Keratinocyte (primary cell): Measurements from ENCODE around the gene G6PC3. TPM values are rescaled to one million over a fixed set of nuclear protein-coding genes. Genes with fewer than 3 reads are reported as not detected.
A peak's percentile ranks its signal among the peaks of the same experiment; 100 is the strongest.

ENCODE experiments used
- DNase-seq: peaks from one replicate; pipeline ENCODE4 v3.0.0-alpha.2; 2011; ENCODE audit warnings: low read depth, missing footprints, low spot score
- FAIRE-seq: peaks from 2 replicates; lab custom pipeline; 2011; peaks lifted over from hg19 to GRCh38; lab: Jason Lieb, UNC
- H2AFZ ChIP-seq: 2 replicates; pipeline ENCODE4 v1.6.0; 2012; ENCODE audit warnings: low read length, control low read depth, inconsistent platforms; ENCODE audit not compliant: control insufficient read depth
- H3K27ac ChIP-seq: 2 replicates; pipeline ENCODE4 v1.5.1; 2011; ENCODE audit warnings: low read length; ENCODE audit not compliant: control insufficient read depth, insufficient read depth
- H3K27me3 ChIP-seq: 3 replicates; pipeline ENCODE4 v1.6.0; 2011; ENCODE audit warnings: low read length; ENCODE audit not compliant: control insufficient read depth, insufficient read depth; ENCODE audit errors: extremely low read depth
- H3K36me3 ChIP-seq, 2 experiments: 2 replicates in 1 of 2; 3 replicates in 1 of 2; pipeline ENCODE4 v1.5.1; 2011; ENCODE audit warnings: low read length in 2 of 2, mild to moderate bottlenecking in 1 of 2; ENCODE audit not compliant: control insufficient read depth in 2 of 2, insufficient read depth in 2 of 2; ENCODE audit errors: extremely low read depth in 1 of 2
- H3K4me1 ChIP-seq: 3 replicates; pipeline ENCODE4 v1.5.1; 2011; ENCODE audit warnings: low read length; ENCODE audit not compliant: control insufficient read depth, insufficient read depth; ENCODE audit errors: extremely low read depth
- H3K4me2 ChIP-seq: 3 replicates; pipeline ENCODE4 v1.6.0; 2011; ENCODE audit warnings: low read depth, low read length; ENCODE audit not compliant: control insufficient read depth, insufficient read depth; ENCODE audit errors: extremely low read depth
- H3K4me3 ChIP-seq, 3 experiments: fragments of 200-600 bp in 1 of 3; sonication (generic) in 1 of 3; 2 replicates in 2 of 3; 3 replicates in 1 of 3; pipeline ENCODE4 v1.5.1; 2011 to 2016; ENCODE audit warnings: low read length in 3 of 3, mild to moderate bottlenecking in 3 of 3, control low read depth in 2 of 3, inconsistent platforms in 1 of 3, low read depth in 1 of 3, mixed read lengths in 1 of 3, mixed run types in 1 of 3, moderate library complexity in 1 of 3; ENCODE audit not compliant: control insufficient read depth in 2 of 3, insufficient read depth in 2 of 3; ENCODE audit errors: extremely low read depth in 1 of 3
- H3K79me2 ChIP-seq: 2 replicates; pipeline ENCODE4 v1.6.0; 2012; ENCODE audit warnings: low read length; ENCODE audit not compliant: control insufficient read depth, insufficient read depth
- H3K9ac ChIP-seq: 3 replicates; pipeline ENCODE4 v1.6.0; 2011; ENCODE audit warnings: low read length; ENCODE audit not compliant: control insufficient read depth, insufficient read depth; ENCODE audit errors: extremely low read depth
- H3K9me1 ChIP-seq: 3 replicates; pipeline ENCODE4 v1.6.0; 2011; ENCODE audit warnings: low read length; ENCODE audit not compliant: control insufficient read depth, insufficient read depth; ENCODE audit errors: extremely low read depth
- H3K9me3 ChIP-seq: 2 replicates; pipeline ENCODE4 v1.5.1; 2012; ENCODE audit warnings: low read depth, low read length; ENCODE audit not compliant: control insufficient read depth
- H4K20me1 ChIP-seq: 3 replicates; pipeline ENCODE4 v1.6.0; 2011; ENCODE audit warnings: low read length; ENCODE audit not compliant: control insufficient read depth, insufficient read depth; ENCODE audit errors: extremely low read depth
- EZH2 ChIP-seq: IDR thresholded peaks from one replicate; pipeline ENCODE4 v1.6.1; 2012; ENCODE audit warnings: inconsistent platforms, mild to moderate bottlenecking, low read length, moderate library complexity
- dilution Hi-C: fragments of 300-500 bp; cut with MboI; formaldehyde crosslinking; loops from one replicate; pipeline ENCODE4 v1.7.0; 2020; ENCODE audit warnings: low sequenced_read_pairs; ENCODE audit not compliant: extremely low pct_ligation_motif_present
- polyA plus RNA-seq, 5 experiments: library from polyadenylated mRNA; depleted of rRNA in 3 of 5; stranded (reverse) in 3 of 5; stranded (forward) in 1 of 5; unstranded in 1 of 5; fragments of >200 nt; gene quantifications; 1 replicate in 1 of 5; 2 replicates in 3 of 5; 3 replicates in 1 of 5; pipeline versions ENCODE4 v1.2.1 to v1.2.3, GENCODE V29; 2011 to 2012; ENCODE audit warnings: missing spikeins in 2 of 5, low read depth in 1 of 5, low replicate concordance in 1 of 5
- TF ChIP-seq, protein P1 (sequence below), 3 experiments: IDR thresholded peaks in 1 of 3; conservative IDR thresholded peaks in 1 of 3; optimal IDR thresholded peaks in 1 of 3; 2 replicates in 2 of 3; 3 replicates in 1 of 3; pipeline versions ENCODE3 to v1.5.1; 2011; ENCODE audit warnings: low read length in 3 of 3, mild to moderate bottlenecking in 3 of 3, moderate library complexity in 2 of 3, control low read depth in 1 of 3, inconsistent platforms in 1 of 3; ENCODE audit not compliant: insufficient read depth in 2 of 3; ENCODE audit errors: extremely low read depth in 1 of 3

G6PC3 gene
- polyA plus RNA-seq, 1 donor (not counting 4 experiments of a cell fraction or from before 2014, with no cell fraction given): 28.0 TPM

DNA sequence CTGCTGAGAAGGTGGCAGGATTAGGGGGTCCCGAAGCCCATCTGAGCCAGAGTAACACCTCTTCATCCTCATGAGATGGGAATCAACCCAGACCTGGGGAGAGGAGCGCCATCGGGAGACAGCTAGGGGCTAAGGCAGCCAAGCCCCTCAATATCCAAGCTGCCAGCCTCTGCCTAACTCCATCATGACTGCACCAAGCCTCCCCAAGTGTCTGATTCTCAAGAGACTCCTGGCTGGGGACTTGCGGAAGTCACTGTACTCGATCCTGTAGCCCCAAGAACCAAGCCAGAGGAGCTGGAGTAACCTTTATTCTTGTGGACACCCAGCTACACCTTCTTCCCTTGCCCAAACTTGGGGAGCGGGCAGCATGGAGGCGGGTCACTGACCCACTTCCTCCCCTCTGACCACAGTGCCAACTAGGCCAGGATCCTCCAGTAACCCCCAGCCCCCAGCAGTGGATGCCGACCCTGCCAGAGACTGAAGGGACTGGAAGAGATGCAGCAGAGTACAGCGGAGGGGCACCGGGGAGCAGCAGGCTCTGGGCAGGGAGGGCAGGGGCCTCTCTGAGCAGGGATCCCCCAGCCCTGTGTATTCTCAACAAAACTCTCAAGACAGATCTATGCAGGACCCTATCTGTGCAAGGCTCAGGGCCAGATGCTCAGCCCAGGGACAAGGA, 39.6 kb downstream of the G6PC3 start:
- Histone ChIP-seq H3K27ac (no peak overlapping the region), H3K9me1 (no peaks in the 10 kb centered on the region), H3K9me3 (no peaks in the 10 kb centered on the region), H3K4me3 (no peak overlapping the region), H2AFZ (no peak overlapping the region), H3K4me1 (peaks cover 18% of the 10 kb centered on the region), H3K36me3 (no peaks in the 10 kb centered on the region), H3K27me3 (peaks cover 5% of the 10 kb centered on the region), H3K9ac (peak overlapping the region; percentile 18), H3K4me2 (peak overlapping the region; percentile 52), H4K20me1 (no peaks in the 10 kb centered on the region), H3K79me2 (no peaks in the 10 kb centered on the region)
- FAIRE-seq: no peak
- dilution Hi-C loops: no loop called here
- no peak for DNase-seq
- TF ChIP-seq EZH2: no peak

DNA sequence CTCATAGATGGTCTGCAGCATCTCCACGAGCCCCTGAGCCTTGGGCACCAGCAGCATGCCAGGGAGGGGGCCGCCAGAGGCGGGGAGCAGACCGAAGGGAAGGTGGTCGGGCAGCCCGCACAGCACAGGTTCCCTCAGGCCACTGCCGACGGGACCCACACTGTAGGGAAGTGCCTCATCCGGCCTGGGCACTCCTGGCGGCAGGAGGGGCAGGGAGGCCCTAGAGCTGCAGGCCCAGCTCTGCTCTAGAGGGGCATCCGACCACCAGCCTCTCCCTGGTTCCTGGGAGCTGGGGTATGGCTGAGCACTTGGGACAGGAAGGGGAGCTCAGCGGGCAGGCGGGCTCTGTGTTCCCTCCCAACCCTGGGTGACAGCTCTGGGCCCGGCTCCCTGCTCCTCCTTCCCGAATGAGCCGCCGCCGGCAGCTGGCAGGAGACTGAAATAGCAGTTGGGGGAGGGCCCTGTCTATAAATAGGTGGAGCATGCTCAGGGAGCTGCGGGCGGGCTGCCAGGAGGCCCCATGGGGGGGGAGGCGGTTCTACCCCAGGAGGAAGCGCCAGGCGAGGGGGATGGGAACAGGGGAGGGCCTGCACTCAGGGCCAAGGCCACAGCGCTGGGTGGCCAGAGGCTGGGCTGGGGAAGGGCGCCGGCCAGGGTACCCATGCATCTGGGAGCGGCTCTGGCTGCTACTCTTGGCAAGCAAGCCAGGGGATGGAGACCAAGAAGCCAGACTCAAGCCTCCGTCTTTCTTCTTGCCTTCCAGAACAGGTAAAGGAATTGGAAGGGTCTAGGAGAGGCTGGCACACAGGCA, 40.5 kb downstream of the G6PC3 start:
- no peaks in the 10 kb centered on the region for H3K9me3 ChIP-seq
- no peaks in the 10 kb centered on the region for H3K79me2 ChIP-seq
- peak overlapping the region; percentile 18 for H3K9ac ChIP-seq
- peak overlapping the region in 2 of 3 experiments; percentile 1 to 15 for H3K4me3 ChIP-seq
- TF ChIP-seq EZH2: no peak
- TF ChIP-seq, protein P1, sequence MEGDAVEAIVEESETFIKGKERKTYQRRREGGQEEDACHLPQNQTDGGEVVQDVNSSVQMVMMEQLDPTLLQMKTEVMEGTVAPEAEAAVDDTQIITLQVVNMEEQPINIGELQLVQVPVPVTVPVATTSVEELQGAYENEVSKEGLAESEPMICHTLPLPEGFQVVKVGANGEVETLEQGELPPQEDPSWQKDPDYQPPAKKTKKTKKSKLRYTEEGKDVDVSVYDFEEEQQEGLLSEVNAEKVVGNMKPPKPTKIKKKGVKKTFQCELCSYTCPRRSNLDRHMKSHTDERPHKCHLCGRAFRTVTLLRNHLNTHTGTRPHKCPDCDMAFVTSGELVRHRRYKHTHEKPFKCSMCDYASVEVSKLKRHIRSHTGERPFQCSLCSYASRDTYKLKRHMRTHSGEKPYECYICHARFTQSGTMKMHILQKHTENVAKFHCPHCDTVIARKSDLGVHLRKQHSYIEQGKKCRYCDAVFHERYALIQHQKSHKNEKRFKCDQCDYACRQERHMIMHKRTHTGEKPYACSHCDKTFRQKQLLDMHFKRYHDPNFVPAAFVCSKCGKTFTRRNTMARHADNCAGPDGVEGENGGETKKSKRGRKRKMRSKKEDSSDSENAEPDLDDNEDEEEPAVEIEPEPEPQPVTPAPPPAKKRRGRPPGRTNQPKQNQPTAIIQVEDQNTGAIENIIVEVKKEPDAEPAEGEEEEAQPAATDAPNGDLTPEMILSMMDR (optimal IDR thresholded peaks at IDR 0.05 in 1 of 3, IDR thresholded peaks at IDR 0.05 in 1 of 3, conservative IDR thresholded peaks at IDR 0.05 in 1 of 3; ENCODE audit: extremely low read depth in 1 of 3, insufficient read depth in 2 of 3, low read length in 3 of 3): peak in 1 of 3 experiments; percentile 2
- H3K4me2 ChIP-seq: peak overlapping the region; percentile 52
- no peaks in the 10 kb centered on the region for H3K36me3 ChIP-seq
- DNase-seq (peak; percentile 54), FAIRE-seq (no peak)
- H4K20me1 ChIP-seq: no peaks in the 10 kb centered on the region
- H3K27me3 ChIP-seq: peaks cover 5% of the 10 kb centered on the region
- no peaks in the 10 kb centered on the region for H3K9me1 ChIP-seq
- dilution Hi-C loops: no loop called here
- H3K27ac ChIP-seq: no peak overlapping the region
- H3K4me1 ChIP-seq: peaks cover 18% of the 10 kb centered on the region
- H2AFZ ChIP-seq: peak overlapping the region; percentile 22
